Stimulated activated CD8-positive, alpha-beta memory T cell treated with anti-CD3 and anti-CD28 coated beads, Interleukin-15, amount 100 ng/mL, for 4 hours (primary cell): Measurements from ENCODE around the gene OSBPL9.
"Not testable (repeated sequence)": the region's sequence is repeated elsewhere in the genome, so short reads cannot be mapped to it uniquely, and the experiment has no call there.

Experiments
- DNase-seq, 2 donors: peaks; one replicate each; pipeline ENCODE4 v3.0.0-alpha.2; 2020; ENCODE audit warnings: low read depth in 2 of 2

OSBPL9 gene

DNA sequence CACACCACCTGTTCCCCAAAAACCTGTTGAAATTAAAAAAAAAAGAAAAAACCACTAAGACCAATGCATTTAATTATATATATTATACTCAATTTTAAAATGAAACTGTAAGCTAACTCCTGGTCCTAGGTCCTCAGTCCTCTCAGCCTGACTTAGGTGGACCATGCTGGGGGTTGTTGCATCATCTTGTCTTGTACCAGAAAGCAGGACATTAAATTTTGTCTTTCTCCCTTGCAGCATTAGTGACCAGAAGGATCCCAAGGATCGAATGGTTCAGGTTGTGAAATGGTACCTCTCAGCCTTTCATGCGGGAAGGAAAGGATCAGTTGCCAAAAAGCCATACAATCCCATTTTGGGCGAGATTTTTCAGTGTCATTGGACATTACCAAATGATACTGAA lies 164.0 kb downstream of the OSBPL9 start:
- no peak for DNase-seq

DNA sequence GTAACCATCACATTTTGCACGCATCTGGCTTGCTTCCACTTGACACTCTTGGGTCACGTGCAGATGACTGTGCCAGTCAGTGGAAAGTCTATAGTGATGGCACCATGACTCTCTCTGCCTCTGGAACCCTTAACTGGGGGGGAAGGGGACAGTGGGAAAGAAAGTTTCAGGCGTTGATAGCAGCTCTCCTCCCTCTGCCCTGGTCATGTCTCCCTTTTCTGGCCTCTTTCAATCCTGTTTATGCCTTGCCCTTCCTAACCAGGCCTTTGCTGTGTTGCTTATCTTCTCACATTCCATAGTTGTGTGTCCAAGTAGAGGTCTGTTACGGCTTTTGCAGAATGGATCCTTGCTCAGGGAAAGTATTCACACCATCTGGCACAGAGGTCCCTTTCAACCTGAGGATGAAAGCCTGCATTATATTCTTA lies 168.1 kb downstream of the OSBPL9 start:
- no peak for DNase-seq

DNA sequence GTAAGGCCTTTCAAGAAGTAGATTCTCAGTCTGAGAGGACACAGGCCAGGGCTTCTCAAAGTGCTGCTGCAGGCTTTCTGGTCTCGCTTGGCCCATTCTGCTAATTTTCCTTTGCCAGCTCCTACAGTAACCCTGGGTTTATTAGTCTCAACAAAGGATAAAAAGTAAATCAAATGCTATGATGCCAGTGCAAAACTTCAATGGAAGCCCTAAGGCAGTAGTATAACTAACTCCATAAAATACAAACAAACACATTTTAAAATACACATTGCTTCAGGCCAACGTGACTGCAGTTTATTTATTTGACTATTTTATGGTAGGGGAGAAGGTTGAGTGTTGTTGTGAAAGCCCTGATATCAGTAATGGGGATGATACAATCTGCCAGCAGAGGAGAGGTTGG lies 172.0 kb downstream of the OSBPL9 start:
- DNase-seq, result no peak

DNA sequence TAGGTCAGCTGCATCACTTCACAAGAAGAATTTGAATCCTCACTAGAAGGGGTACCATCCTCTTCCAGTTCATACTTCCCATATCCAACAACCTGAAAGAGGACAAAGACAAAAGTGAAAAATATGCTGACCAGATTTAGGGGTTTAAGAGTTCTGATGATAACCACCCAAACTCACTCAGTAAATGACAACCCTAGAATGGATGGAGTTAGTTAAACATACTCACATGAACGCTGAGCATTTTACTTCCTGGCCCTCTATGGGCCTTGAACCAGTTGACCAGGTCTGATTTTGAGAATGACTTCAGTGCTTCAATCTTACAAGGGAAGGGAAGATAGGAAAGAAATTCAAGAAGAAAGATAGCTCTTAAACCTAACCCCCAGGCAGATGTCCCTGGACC lies 172.4 kb downstream of the OSBPL9 start:
- DNase-seq, result no peak

DNA sequence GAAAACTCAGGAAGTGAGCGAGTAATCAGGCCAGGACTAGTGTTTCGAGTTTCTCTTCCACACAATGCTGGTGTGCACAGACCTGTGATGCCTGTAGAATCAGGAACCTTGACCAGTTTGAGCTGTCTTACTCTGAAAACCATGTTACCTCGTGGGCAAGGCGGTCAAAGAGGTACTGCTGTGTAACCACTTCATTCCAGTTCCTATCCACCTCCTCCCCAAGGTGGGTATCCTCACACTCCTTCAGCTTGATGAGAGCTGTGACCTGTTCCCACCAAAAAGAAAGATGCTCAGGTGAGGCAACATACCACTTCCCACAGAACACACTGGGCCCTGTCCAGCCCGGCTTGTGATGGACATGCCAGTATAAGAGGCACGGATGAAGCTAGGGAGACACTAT lies 173.5 kb downstream of the OSBPL9 start:
- no peak for DNase-seq

DNA sequence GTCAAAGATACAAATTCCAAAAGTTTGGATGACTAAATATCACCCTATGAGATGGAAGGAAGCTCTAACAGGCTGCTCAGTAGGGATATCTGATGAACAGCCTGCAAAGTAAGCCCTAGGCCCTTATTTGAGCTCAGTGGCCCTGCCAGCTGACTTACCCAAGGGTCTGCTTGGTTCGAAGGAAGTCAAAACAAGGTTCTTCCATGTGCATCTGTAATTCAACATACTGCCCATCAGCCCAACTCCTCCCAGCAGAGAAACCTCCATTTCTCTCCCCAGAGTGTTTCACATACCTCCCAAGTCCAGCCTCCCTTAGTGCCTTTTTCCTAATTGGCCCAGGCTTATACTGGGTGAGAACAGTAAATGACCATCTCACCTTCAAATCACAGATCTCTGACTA lies 175.0 kb downstream of the OSBPL9 start:
- DNase-seq, result no peak

DNA sequence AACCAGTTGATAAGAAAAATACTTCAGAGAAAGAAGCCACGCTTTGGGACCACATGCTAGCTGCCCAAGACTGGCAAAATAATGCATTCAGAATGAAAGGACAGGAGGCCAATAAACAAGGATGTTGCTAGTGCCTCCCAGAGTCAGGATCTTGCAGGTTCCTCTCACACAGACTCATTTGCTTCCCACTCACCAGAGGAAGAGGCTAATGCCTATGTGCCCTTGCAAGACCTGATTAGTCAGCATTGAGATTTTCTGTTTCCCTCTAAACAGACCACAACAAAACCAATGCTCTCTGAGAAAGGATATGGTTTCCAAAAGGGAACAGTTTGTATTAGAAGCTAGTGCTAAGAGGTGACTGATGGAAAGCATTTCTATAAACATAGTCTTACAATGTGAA lies 176.0 kb downstream of the OSBPL9 start:
- no peak for DNase-seq

DNA sequence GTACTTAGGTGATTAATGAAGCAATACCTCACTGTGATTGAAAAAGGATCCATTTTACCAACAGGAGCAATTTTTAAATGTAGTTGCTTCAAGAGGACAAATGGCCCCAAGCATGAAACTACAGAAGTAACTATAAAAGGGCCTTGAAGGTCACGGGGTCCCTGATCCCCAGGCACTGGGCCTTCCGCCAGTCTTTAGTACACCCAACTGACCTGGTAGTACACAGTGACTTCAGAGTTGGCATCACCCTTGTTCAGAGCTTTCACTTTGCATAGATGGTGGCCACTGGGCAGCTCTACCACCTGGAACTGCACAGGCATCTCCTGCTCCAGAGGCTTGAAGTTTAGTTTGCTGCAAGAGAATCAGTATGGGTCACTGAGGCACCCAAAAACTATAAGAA lies 177.4 kb downstream of the OSBPL9 start:
- DNase-seq, result no peak

DNA sequence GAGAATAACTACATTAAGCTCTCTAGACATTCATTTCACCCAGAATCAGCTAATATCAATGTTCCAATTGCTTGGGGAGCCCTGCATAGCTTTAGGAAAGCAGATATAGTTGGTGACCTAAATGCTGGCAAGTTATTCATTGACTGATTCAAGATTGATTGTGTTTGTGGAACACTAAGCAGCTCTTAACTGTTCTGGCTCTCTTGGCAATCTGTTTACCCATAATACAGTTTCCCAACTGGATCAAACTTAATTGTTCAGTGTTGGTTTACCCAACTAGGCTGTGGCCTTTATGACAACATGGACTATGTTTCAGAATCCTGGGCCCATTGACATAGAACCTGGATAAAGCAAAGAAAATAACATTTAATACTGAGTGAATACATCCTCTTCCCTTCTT lies 178.0 kb downstream of the OSBPL9 start:
- DNase-seq, result no peak

DNA sequence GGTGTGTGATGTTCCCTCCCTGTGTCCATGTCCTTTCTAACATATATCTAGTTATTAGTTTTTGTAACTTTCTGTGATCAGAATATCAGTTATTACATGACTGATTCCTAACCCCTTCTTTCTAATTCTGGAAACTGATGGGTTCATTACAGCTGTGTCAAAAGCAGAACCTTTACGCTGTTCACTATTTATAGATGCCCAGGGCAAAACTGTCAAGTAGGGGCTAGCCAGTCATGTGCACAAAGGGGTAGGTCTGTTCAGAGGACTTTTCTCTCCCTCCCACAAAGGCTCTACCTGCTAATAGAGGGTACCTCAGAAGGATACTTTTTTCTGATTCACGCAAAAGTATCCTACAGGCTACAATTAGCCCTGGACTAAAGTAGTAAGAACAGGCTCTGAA lies 182.5 kb downstream of the OSBPL9 start:
- DNase-seq, result no peak

DNA sequence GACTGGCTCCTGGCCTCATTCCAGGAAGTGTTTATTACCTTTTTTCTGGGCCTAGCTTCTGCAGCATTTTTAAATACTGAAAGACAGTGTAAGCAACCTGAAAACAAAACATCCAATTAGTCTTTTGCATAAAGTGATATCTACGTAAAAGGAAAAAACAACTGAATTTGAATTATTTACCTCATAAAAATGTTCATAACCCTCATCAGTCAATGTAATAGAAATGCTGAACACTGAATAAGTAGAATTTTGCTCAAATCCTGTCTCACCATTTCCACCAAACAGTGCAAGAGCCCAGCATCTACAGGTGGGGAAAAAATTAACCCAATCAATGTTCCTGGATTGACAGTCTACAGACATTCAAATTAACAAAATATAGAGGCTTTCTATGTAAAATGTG lies 197.6 kb downstream of the OSBPL9 start:
- DNase-seq, result no peak

DNA sequence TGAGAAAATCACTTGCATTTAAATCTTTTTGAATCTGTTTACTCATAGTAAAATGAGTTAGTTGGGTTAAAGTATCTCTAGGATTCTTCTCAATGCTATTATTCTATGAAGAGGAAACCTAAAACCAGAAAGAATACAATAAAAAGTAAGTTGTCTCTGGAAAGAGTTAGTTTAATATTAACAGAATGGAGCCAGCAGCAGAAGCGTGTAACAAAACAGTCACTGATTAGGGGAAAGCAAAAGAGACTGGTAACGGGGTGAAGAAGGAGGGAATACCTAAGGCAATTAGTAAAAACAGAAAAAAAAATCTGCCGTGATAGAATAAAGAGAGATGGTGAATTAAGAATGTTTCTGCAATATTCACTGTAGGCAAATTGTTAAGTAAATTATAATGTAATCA lies 201.6 kb downstream of the OSBPL9 start:
- DNase-seq, result no peak

DNA sequence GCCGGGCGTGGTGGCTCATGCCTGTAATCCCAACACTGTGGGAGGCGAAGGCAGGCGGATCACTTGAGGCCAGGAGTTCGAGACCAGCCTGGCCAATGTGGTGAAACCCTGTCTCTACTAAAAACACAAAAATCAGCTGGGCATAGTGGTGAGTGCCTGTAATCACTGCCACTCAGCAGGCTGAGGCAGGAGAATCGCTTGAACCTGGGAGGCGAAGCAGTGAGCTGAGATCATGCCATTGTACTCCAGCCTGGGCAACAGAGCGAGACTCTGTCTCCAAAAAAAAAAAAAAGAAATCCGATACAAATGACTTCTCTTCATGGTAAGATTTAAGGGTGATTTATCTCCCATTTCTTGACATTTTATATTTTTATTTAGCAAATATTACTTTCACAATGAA lies 202.1 kb downstream of the OSBPL9 start:
- DNase-seq, result not testable (repeated sequence)

DNA sequence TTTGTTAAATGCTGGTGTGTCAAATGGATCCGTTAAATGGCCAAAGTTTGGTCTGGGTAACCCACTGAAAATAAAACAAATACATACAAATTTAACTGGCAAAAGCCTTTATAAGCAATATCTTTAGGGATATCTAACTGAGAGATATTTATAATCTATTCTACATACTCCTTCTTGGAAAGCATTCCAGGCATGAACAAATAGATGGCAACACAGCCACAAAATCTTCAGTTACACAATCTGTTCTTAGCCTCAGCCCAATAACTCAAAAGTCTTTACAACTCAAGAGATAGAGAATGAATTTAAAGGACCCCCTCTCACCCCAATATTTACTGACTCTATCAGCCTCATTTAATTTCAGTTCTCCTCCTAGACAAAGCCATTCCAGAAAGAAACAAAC lies 202.9 kb downstream of the OSBPL9 start:
- DNase-seq, result no peak

DNA sequence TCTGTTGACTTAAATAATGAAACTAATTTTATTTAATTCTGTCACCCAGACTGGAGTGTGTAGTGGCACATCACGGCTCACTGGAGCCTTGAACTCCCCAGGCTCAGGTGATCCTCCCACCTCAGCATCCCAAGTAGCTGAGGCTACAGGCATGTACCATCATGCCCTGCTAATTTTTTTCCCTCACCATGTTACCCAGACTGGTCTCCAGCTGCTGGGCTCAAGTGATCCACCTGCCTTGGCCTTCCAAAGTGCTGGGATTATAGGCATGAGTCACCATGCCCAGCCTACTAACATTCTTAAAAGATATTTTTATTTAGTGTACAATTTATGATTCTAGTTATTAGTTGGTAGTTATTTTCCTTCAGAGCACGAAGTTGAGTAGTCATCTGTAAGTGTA lies 212.2 kb downstream of the OSBPL9 start:
- DNase-seq, result no peak

DNA sequence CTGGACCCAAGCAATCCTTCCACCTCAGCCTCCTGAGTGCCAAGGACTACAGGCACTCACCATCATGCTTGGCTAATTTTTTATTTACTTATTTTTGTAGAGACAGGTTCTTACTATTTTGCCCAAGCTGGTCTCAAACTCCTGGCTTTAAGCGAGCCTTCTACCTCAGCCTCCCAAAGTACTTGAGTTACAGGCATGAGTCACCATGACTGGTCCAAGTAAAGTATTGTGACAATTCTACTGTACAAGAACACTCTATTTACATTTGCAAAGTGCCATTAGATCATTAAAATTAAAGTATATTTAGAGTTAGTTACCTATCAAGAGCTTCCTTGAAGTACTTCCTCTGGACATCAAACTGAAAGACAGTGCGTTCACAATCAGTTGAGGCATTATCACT lies 216.8 kb downstream of the OSBPL9 start:
- no peak for DNase-seq

DNA sequence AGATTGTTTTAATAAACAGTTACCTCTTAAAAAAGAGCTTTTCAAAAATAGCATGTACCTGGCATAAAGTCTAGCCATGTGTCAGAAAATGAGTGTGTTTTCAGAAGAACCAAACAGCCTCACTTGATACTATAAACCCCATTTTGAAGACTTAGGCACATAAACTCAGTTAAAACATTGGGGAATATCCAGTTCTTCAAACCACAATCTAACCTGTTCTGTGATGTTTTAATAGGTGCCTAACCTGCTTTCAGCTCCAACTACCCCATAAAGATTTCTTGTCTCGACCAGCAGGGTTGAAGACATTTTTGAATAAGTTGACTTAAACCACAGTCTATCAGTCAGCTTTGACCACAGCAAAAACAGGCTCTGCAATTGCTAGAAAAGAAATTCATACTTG lies 220.4 kb downstream of the OSBPL9 start:
- DNase-seq, result no peak
